Thymus (tissue), 11 donors: Measurements from ENCODE around the gene RTN3. TPM values are rescaled to one million over a fixed set of nuclear protein-coding genes. Genes with fewer than 3 reads are reported as not detected.

Experiments used
- DNase-seq, 9 donors: peaks; one replicate each; pipeline ENCODE4 v3.0.0-alpha.2; 2013; ENCODE audit warnings: low spot score in 9 of 9, low read depth in 6 of 9, missing footprints in 1 of 9
- H3K27ac ChIP-seq, 2 donors: one replicate each; pipeline ENCODE4 v1.5.1; 2013; ENCODE audit warnings: control low read depth in 1 of 2, low read depth in 1 of 2, low read length in 1 of 2, mild to moderate bottlenecking in 1 of 2, moderate library complexity in 1 of 2
- H3K27me3 ChIP-seq, 2 donors: one replicate each; pipeline ENCODE4 v1.5.1; 2013; ENCODE audit warnings: low read length in 1 of 2; ENCODE audit not compliant: control insufficient read depth in 2 of 2, insufficient read depth in 1 of 2
- H3K36me3 ChIP-seq, 2 donors: one replicate each; pipeline ENCODE4 v1.5.1; 2013; ENCODE audit warnings: low read length in 1 of 2, mild to moderate bottlenecking in 1 of 2, moderate library complexity in 1 of 2; ENCODE audit not compliant: control insufficient read depth in 2 of 2, insufficient read depth in 2 of 2
- H3K4me1 ChIP-seq, 2 donors: one replicate each; pipeline ENCODE4 v1.5.1; 2013; ENCODE audit warnings: low read length in 2 of 2; ENCODE audit not compliant: control insufficient read depth in 2 of 2, insufficient read depth in 2 of 2
- H3K4me3 ChIP-seq, 2 donors: one replicate each; pipeline ENCODE4 v1.5.1; 2013; ENCODE audit warnings: low read length in 2 of 2, control low read depth in 1 of 2, mild to moderate bottlenecking in 1 of 2
- H3K9me3 ChIP-seq, 2 donors: one replicate each; pipeline ENCODE4 v1.5.1; 2013; ENCODE audit warnings: low read length in 1 of 2, mild to moderate bottlenecking in 1 of 2; ENCODE audit not compliant: control insufficient read depth in 2 of 2, insufficient read depth in 1 of 2
- WGBS: extraction: QIAGEN DNeasy Blood & Tissue Kit; methylation state at CpG from one replicate; pipeline ENCODE4 v1.1.7; 2013; 5-methylcytosine and 5-hydroxymethylcytosine counted together
- polyA plus RNA-seq: library from polyadenylated mRNA; stranded (reverse); fragments of 200-250 nt; gene quantifications from one replicate; pipeline ENCODE4 v1.2.3, GENCODE V29; 2013
- total RNA-seq: library from RNA; stranded (reverse); fragments of 120-200 nt; gene quantifications from one replicate; pipeline ENCODE4 v1.2.4, GENCODE V29; 2013
- donor health status: healthy.

Gene RTN3
- total and polyA plus RNA-seq, 2 donors, result 26.0 to 57.7 TPM

- 98% methylated on average over 1 of the region's 1 CpG for WGBS
- DNase-seq, result no peak
- H3K27ac ChIP-seq, result no peak overlapping the region
- no peaks in the 10 kb centered on the region for H3K9me3 ChIP-seq
- no peak overlapping the region for H3K4me3 ChIP-seq
- H3K36me3 ChIP-seq, result no peaks in the 10 kb centered on the region
- H3K4me1 ChIP-seq, result no peaks in the 10 kb centered on the region
- no peaks in the 10 kb centered on the region for H3K27me3 ChIP-seq
These were observed 104.5 kb downstream of the RTN3 start for GRCh38 chr11:63785823-63786222.

- H3K9me3 ChIP-seq, result peaks cover 0 to 10% of the 10 kb centered on the region in 2 donors
- H3K4me1 ChIP-seq, result no peaks in the 10 kb centered on the region
- H3K27ac ChIP-seq, result no peak overlapping the region
- H3K27me3 ChIP-seq, result no peaks in the 10 kb centered on the region
- WGBS, result 89% methylated on average over 6 of the region's 6 CpGs
- no peak overlapping the region for H3K4me3 ChIP-seq
- H3K36me3 ChIP-seq, result no peaks in the 10 kb centered on the region
- DNase-seq, result no peak
These were observed 110.3 kb downstream of the RTN3 start for GRCh38 chr11:63791495-63792167.

DNA sequence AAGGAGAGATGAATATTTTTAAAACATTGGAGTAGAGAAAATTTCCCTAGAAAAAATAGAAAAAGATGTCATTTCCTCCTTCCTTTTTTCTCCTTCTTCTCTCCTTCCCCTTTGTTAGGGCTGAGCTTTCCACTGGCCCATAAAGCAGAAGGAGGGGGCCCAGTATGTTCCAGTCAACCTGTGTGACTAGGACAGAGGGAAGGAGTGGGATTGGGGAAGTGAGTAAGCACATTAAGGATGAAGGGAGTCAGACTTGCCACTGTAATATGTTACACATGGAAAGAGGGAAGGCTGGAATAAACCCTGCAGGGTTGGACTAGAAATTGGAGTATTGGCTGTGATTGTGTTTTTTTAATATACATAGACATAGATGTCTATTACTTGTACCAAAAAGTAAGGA lies 111.9 kb downstream of the RTN3 start:
- no peak overlapping the region for H3K4me3 ChIP-seq
- no peak overlapping the region for H3K27ac ChIP-seq

DNA sequence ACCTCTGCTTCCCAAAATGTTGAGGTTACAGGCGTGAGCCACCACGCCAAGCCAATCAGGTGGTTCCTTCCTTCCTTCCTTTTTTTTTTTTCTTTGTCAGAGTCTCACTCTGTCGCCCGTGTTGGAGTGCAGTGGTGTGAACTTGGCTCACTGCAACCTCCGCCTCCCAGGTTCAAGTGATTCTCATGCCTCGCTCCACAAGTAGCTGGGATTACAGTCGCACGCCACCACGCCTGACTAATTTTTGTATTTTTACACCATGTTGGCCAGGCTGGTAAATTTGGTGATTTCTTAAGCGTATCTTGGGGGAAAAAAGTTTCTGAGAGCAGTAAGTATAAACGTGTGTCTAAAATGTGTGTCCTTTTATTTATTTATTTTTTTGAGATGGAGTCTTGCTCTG lies 113.8 kb downstream of the RTN3 start:
- Histone ChIP-seq H3K9me3 (peaks cover 0 to 10% of the 10 kb centered on the region in 2 donors), H3K4me1 (no peaks in the 10 kb centered on the region), H3K36me3 (no peaks in the 10 kb centered on the region), H3K4me3 (no peak overlapping the region), H3K27ac (no peak overlapping the region), H3K27me3 (no peaks in the 10 kb centered on the region)
- DNase-seq, result no peak
- 69% methylated on average over 11 of the region's 11 CpGs for WGBS

More for the DNA sequence above, 111.9 kb downstream of the RTN3 start:
- no peaks in the 10 kb centered on the region for H3K4me1 ChIP-seq
- peaks cover 0 to 10% of the 10 kb centered on the region in 2 donors for H3K9me3 ChIP-seq
- H3K27me3 ChIP-seq, result no peaks in the 10 kb centered on the region
- DNase-seq, result no peak
- no peaks in the 10 kb centered on the region for H3K36me3 ChIP-seq

- no peak for DNase-seq
- Histone ChIP-seq H3K36me3 (no peaks in the 10 kb centered on the region), H3K27me3 (no peaks in the 10 kb centered on the region), H3K4me1 (no peaks in the 10 kb centered on the region), H3K27ac (no peak overlapping the region), H3K4me3 (no peak overlapping the region), H3K9me3 (no peaks in the 10 kb centered on the region)
- WGBS, result 93% methylated on average over 5 of the region's 5 CpGs
These were observed 119.6 kb downstream of the RTN3 start for GRCh38 chr11:63800921-63801320.

DNA sequence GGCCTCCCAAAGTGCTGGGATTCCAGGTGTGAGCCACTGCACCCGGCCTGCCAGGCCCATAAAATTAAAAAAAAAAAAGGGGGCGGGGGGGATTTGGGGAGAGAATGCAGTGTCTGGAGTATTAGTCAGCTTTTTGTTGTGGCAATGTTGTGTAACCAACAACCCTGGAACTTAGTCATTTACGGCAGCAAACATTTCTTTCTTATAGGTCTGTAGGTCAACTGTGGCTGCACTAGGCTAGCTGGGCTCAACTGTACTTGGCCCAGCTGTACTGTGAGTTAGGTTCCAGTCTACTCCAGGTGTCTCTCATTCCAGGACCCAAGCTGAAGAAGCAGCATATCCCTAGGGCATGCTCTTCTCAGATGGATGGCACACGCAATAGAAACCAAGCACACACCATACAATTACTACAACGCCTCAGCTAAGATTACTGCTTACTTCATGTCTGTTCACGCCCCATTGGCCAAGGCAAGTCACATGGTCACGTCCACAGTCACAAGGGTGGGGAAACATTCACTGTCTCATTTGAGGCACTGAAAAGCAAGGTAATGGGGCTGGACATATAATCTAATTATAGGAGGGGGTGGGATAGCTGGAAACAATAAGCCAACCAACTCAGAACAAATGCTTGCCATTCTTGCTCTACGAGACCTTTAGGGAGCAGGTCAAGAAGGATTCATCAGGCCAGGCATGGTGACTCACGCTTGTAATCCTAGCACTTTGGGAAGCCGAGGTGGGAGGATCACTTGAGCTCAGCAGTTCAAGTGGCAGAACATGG lies 121.5 kb downstream of the RTN3 start:
- H3K9me3 ChIP-seq, result no peaks in the 10 kb centered on the region
- H3K4me1 ChIP-seq, result no peaks in the 10 kb centered on the region
- no peaks in the 10 kb centered on the region for H3K27me3 ChIP-seq
- no peaks in the 10 kb centered on the region for H3K36me3 ChIP-seq
- H3K27ac ChIP-seq, result no peak overlapping the region
- H3K4me3 ChIP-seq, result no peak overlapping the region
- 92% methylated on average over 10 of the region's 10 CpGs for WGBS
- no peak for DNase-seq

DNA sequence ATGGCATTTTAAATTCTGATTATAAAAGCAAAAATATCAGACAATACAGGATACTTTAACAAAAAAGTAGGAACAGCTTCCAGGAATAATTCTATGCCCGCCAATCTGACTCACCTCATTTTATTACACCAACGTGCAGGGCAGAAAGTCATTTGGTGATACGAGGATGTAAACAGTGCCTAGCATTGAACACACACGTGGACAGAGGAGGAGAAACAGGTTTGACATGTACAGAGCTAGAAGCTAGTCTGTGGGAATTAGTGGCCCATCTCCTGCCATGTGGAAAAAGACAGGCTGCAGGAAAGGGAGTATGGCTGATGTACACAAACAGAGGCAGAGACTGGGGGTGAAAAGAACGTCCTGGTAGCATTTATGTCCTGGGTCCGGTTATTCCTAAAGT lies 123.0 kb downstream of the RTN3 start:
- no peak overlapping the region for H3K27ac ChIP-seq

DNA sequence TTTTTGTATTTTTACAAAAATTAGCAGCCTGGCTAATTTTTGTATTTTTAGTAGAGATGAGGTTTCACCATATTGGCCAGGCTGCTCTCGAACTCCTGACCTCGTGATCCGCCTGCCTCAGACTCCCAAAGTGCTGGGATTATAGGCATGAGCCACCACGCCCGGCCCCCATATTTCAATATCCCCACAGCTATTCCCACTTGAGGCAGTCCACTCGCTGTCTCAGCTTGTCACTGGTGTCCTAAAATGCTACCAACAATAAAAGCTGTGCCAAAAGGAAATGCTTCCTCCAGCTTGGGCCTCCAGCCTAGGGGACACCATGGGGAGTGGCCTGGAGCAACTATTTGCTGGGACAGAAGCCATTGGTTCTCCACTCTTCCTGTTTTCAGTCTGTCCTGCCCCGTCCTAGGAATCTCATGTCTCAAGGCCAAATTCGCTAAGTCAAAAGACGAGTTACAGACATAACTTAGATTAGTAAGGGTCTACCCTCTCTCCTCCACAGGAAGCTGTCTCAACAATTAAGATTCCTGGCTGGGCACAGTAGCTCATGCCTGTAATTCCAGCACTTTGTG lies 124.6 kb downstream of the RTN3 start:
- no peaks in the 10 kb centered on the region for H3K36me3 ChIP-seq
- H3K4me1 ChIP-seq, result no peaks in the 10 kb centered on the region
- no peak overlapping the region for H3K27ac ChIP-seq
- no peak overlapping the region for H3K4me3 ChIP-seq
- H3K9me3 ChIP-seq, result no peaks in the 10 kb centered on the region
- WGBS, result 98% methylated on average over 9 of the region's 9 CpGs
- no peak for DNase-seq
- H3K27me3 ChIP-seq, result no peaks in the 10 kb centered on the region

More for the DNA sequence above, 123.0 kb downstream of the RTN3 start:
- H3K9me3 ChIP-seq, result no peaks in the 10 kb centered on the region
- no peaks in the 10 kb centered on the region for H3K36me3 ChIP-seq
- no peak for DNase-seq
- WGBS, result 95% methylated on average over 6 of the region's 6 CpGs
- no peak overlapping the region for H3K4me3 ChIP-seq
- H3K27me3 ChIP-seq, result no peaks in the 10 kb centered on the region
- no peaks in the 10 kb centered on the region for H3K4me1 ChIP-seq
